SK-N-MC (cell line): Measurements from ENCODE around the gene TBL2.
"Not testable (repeated sequence)": the region's sequence is repeated elsewhere in the genome, so short reads cannot be mapped to it uniquely, and the experiment has no call there.

Experiments used
- EZH2 ChIP-seq: fragments of 200-600 bp; sonication (generic); IDR thresholded peaks from one replicate; pipeline ENCODE4 v1.6.1; 2017; ENCODE audit warnings: antibody characterized with exemption
- POLR2AphosphoS5 ChIP-seq: IDR thresholded peaks from 2 replicates; pipeline ENCODE4 v1.6.1; 2012; ENCODE audit warnings: mild to moderate bottlenecking, low read depth, low read length, borderline replicate concordance

- not testable (repeated sequence) for TF ChIP-seq POLR2AphosphoS5, EZH2
Observed at GRCh38 chr7:73535918-73536317, 42.5 kb downstream of the TBL2 start.
